Endothelial cell of coronary artery (primary cell): ENCODE data around the gene FHIP1A. TPM values are rescaled to one million over a fixed set of nuclear protein-coding genes. Genes with fewer than 3 reads are reported as not detected.

Source experiments
- total RNA-seq: library from RNA; depleted of rRNA; stranded (reverse); fragments of >200 nt; gene quantifications from 2 replicates; pipeline ENCODE4 v1.2.3, GENCODE V29; 2014

The FHIP1A gene
- total RNA-seq = under 0.01 and 0.09 TPM in 2 replicates

GRCh38 chr4:151408630-151409469, at the start of gene FHIP1A:
Gene FHIP1A, plus strand, starts transcription at chr4:151409176. Its CDS starts 157,084 bp downstream, at chr4:151566260.

Other genes with a start within 250 kb of the FHIP1A start
- not detected in 2 replicates for gene PRSS48, start 132.0 kb upstream of the FHIP1A start, total RNA-seq
- gene SH3D19, start 83.6 kb upstream of the FHIP1A start, total RNA-seq = 29.5 and 39.7 TPM in 2 replicates